GM13976 (cell line): ENCODE data around the gene CFL1.

ENCODE experiments used
- DNase-seq: peaks from one replicate; pipeline ENCODE4 v3.0.0; 2012; ENCODE audit warnings: low spot score
- in situ Hi-C: fragments of 300-500 bp; cut with MboI; formaldehyde crosslinking; loops from one replicate; pipeline ENCODE4 v1.12.0; 2022; ENCODE audit warnings: low sequenced_read_pairs, mixed read lengths, inconsistent platforms; ENCODE audit not compliant: unreplicated experiment
- TF ChIP-seq, protein P1 (sequence below): IDR thresholded peaks from 2 replicates; pipeline ENCODE4 v1.5.1; 2012; ENCODE audit warnings: borderline replicate concordance, mild to moderate bottlenecking; ENCODE audit not compliant: insufficient read depth; ENCODE audit errors: extremely low read depth, missing control alignments, control extremely low read depth

The CFL1 gene

GRCh38 chr11:65872586-65873317 lies 14.8 kb upstream of the CFL1 start, which contains the start of gene EFEMP2:
EFEMP2 (minus strand) TSS chr11:65872800; CDS start chr11:65872354, 446 bp downstream.
- no peak for DNase-seq
- TF ChIP-seq, protein P1, sequence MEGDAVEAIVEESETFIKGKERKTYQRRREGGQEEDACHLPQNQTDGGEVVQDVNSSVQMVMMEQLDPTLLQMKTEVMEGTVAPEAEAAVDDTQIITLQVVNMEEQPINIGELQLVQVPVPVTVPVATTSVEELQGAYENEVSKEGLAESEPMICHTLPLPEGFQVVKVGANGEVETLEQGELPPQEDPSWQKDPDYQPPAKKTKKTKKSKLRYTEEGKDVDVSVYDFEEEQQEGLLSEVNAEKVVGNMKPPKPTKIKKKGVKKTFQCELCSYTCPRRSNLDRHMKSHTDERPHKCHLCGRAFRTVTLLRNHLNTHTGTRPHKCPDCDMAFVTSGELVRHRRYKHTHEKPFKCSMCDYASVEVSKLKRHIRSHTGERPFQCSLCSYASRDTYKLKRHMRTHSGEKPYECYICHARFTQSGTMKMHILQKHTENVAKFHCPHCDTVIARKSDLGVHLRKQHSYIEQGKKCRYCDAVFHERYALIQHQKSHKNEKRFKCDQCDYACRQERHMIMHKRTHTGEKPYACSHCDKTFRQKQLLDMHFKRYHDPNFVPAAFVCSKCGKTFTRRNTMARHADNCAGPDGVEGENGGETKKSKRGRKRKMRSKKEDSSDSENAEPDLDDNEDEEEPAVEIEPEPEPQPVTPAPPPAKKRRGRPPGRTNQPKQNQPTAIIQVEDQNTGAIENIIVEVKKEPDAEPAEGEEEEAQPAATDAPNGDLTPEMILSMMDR: no peak
- in situ Hi-C loops: no loop called here

- no peak for DNase-seq
- in situ Hi-C loops: no loop called here
- TF ChIP-seq, protein P1: no peak
These were observed 14.0 kb upstream of the CFL1 start for GRCh38 chr11:65871811-65872548.

- no peak for DNase-seq
- TF ChIP-seq, protein P1: no peak
- in situ Hi-C loops: no loop called here
These were observed 13.0 kb upstream of the CFL1 start for GRCh38 chr11:65870706-65871681.

DNA sequence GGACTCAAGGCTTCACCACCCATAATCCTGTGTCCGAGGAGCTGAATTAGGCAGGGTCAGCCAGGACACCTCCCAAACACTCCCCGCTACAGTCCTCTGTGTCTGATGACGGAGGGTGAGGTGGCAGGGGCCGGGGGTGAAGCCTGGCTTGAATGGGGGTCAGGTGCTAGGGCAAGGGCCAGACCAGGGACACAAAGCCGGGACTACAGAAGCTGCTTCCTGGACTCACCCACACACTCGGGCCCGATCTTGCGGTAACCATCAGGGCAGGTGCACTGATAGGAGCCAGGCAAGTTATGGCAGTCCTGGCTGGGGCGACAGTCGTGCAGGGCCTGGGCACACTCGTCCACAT lies 12.3 kb upstream of the CFL1 start:
- TF ChIP-seq, protein P1: no peak
- in situ Hi-C loops: no loop called here
- DNase-seq: no peak

GRCh38 chr11:65869643-65870306 lies 11.8 kb upstream of the CFL1 start:
- in situ Hi-C loops: no loop called here
- TF ChIP-seq, protein P1: no peak
- DNase-seq: no peak
